Brain microvascular endothelial cell (primary cell): ENCODE measurements around the gene NIPBL.

Source experiments
- DNase-seq: peaks from one replicate; pipeline ENCODE4 v3.0.0-alpha.2; 2020
- H3K27ac ChIP-seq: fragments of 250-450 bp; sonication (Bioruptor Pico); 2 replicates; pipeline ENCODE4 v1.5.1; 2020; ENCODE audit warnings: mild to moderate bottlenecking, moderate library complexity
- H3K27me3 ChIP-seq: fragments of 250-450 bp; sonication (Bioruptor Pico); replicated peaks from 2 replicates; pipeline ENCODE4 v1.5.1; 2020; ENCODE audit warnings: mild to moderate bottlenecking
- H3K36me3 ChIP-seq: fragments of 250-450 bp; sonication (Bioruptor Pico); replicated peaks from 2 replicates; pipeline ENCODE4 v1.5.1; 2020; ENCODE audit warnings: mild to moderate bottlenecking
- H3K4me3 ChIP-seq: 2 replicates; pipeline ENCODE4 v1.5.1; 2011; ENCODE audit warnings: low read depth, mild to moderate bottlenecking, control low read depth, low read length, moderate library complexity
- CTCF ChIP-seq: IDR thresholded peaks from 2 replicates; pipeline ENCODE4 v1.5.1; 2011; ENCODE audit warnings: low read depth, mild to moderate bottlenecking, moderate library complexity, low read length, control low read depth, inconsistent platforms; ENCODE audit errors: missing control alignments
- in situ Hi-C: cut with HindIII; loops from 2 replicates; pipeline ENCODE4 v1.10.0; 2017; ENCODE audit warnings: low sequenced_read_pairs, low pct_ligation_motif_present

The NIPBL gene

GRCh38 chr5:36945687-36946086 is 69.1 kb downstream of the NIPBL start:
- in situ Hi-C loops = no loop called here
- Histone ChIP-seq H3K4me3 (no peak overlapping the region), H3K36me3 (no peaks in the 10 kb centered on the region), H3K27ac (no peak overlapping the region), H3K27me3 (no peaks in the 10 kb centered on the region)
- no peak for TF ChIP-seq CTCF
- DNase-seq = no peak

- Histone ChIP-seq H3K27me3 (no peaks in the 10 kb centered on the region), H3K27ac (no peak overlapping the region), H3K36me3 (no peaks in the 10 kb centered on the region), H3K4me3 (no peak overlapping the region)
- TF ChIP-seq CTCF = no peak
- DNase-seq = no peak
- in situ Hi-C loops = no loop called here
Measured at GRCh38 chr5:36946101-36946500, 69.5 kb downstream of the NIPBL start.

GRCh38 chr5:36948041-36948440 is 71.5 kb downstream of the NIPBL start:
- Histone ChIP-seq H3K4me3 (no peak overlapping the region), H3K27me3 (no peaks in the 10 kb centered on the region), H3K36me3 (no peaks in the 10 kb centered on the region), H3K27ac (no peak overlapping the region)
- TF ChIP-seq CTCF = no peak
- in situ Hi-C loops = no loop called here
- DNase-seq = peak; percentile 29

- H3K4me3 ChIP-seq = no peak overlapping the region
- H3K27me3 ChIP-seq = no peaks in the 10 kb centered on the region
- no peak overlapping the region for H3K27ac ChIP-seq
- H3K36me3 ChIP-seq = no peaks in the 10 kb centered on the region
- no peak for DNase-seq
- TF ChIP-seq CTCF = no peak
- in situ Hi-C loops = no loop called here
Measured at GRCh38 chr5:36948650-36949049, 72.1 kb downstream of the NIPBL start.

- no peak for TF ChIP-seq CTCF
- H3K27ac ChIP-seq = no peak overlapping the region
- no peaks in the 10 kb centered on the region for H3K36me3 ChIP-seq
- H3K4me3 ChIP-seq = no peak overlapping the region
- no peaks in the 10 kb centered on the region for H3K27me3 ChIP-seq
- in situ Hi-C loops = no loop called here
- no peak for DNase-seq
Measured at GRCh38 chr5:36949593-36949992, 73.0 kb downstream of the NIPBL start.
